ENCODE measurements around the gene ARHGAP33. TPM values are rescaled to one million over a fixed set of nuclear protein-coding genes. Genes with fewer than 3 reads are reported as not detected.

The ARHGAP33 gene
- total RNA-seq, 1 experiment from 2014 or later = 27.0 TPM

DNA sequence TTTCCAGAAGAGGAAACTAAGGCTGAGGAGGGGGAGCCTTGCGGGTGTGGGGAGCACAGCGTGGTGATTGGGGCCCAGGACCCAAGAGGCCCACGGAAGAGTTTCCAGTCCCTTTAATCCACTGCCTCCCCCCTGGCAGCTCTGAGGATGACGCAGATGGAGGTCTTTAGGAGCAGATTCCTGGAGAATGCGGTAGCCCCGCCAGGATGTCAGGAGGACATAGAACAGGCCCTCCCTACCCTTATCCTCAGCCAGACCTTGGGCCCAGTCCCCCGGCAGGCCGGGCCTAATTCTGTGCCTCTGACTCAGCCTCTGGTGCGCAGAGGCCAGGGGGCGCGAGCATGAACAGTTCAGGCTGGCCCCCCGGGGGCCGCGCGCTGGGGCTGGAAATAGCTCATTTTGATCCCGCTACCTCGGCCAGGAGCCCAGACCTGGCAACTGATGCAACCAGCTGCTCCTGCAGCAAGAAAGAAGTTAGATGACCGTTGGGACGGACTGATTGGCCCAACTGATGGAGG is 18.1 kb upstream of the ARHGAP33 start:
- BruUV-seq (replicated peaks) = no TSS peak
- Mint-ChIP-seq H3K9me3 (ENCODE audit: low read depth, unreplicated experiment) (no peaks in the 10 kb centered on the region), H3K36me3 (ENCODE audit: insufficient read depth, unreplicated experiment) (peaks cover 72% of the 10 kb centered on the region), H3K4me3 (ENCODE audit: low read depth, unreplicated experiment) (peak overlapping the region; percentile 99), H3K4me1 (ENCODE audit: low read depth, unreplicated experiment) (peaks cover 11% of the 10 kb centered on the region), H3K27me3 (ENCODE audit: unreplicated experiment) (no peaks in the 10 kb centered on the region), H3K27ac (ENCODE audit: unreplicated experiment) (peak overlapping the region; percentile 100)
- TF ChIP-seq, protein P1, sequence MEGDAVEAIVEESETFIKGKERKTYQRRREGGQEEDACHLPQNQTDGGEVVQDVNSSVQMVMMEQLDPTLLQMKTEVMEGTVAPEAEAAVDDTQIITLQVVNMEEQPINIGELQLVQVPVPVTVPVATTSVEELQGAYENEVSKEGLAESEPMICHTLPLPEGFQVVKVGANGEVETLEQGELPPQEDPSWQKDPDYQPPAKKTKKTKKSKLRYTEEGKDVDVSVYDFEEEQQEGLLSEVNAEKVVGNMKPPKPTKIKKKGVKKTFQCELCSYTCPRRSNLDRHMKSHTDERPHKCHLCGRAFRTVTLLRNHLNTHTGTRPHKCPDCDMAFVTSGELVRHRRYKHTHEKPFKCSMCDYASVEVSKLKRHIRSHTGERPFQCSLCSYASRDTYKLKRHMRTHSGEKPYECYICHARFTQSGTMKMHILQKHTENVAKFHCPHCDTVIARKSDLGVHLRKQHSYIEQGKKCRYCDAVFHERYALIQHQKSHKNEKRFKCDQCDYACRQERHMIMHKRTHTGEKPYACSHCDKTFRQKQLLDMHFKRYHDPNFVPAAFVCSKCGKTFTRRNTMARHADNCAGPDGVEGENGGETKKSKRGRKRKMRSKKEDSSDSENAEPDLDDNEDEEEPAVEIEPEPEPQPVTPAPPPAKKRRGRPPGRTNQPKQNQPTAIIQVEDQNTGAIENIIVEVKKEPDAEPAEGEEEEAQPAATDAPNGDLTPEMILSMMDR (IDR thresholded peaks at IDR 0.05; ENCODE audit: unreplicated experiment) = no peak
- CTCF ChIA-PET = no interaction called here
- peak; percentile 43 for DNase-seq
- intact Hi-C loops (cut with micrococcal nuclease; ENCODE audit: unreplicated experiment) = no loop called here

DNA sequence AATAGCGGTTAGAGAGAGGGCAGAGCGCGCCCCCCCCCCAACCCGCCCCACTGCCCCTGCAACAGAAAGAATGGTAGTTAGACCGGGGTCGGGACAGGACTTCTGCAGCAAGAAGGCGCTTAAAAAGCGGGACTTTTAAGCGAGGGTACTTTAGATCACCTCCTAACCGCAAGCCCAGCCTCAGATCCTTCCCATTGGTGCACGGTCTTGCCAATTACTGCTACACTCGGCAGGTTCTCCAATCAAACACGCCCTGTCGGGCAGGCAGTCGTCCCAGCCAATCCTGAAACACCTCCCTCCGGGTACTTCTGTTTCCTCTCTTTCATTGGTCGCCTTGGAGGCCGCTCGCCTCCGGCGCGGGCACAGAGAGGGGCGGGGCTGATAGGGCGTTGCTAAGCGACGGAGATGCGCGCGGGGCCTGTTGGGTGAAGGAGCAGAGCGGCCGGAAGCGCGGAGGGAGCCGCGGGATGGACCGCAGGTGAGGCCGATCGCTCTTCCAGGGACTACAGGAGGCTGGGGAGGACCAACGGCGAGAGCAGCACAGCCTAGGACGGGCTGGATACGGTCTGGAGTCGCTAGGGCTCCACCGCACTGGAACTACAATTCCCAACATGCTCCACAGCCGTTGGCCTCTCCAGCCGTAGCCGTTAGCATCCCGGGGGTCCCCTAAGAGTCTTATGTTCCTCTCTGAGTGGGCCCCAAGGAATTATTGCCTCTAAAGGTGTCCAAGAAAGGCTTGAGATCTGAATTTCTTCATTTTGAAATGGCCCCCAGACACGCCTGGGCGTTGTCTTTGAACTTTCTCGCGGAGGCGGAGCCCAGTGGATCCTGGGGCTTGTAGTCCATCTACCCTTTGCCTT is 17.4 kb upstream of the ARHGAP33 start, which contains the start of gene PROSER3:
TSS of gene PROSER3 (plus strand) at position 428 of the 860 bp plus-strand sequence. CDS start at position 468, 40 bp downstream.
- TF ChIP-seq, protein P1 (IDR thresholded peaks at IDR 0.05; ENCODE audit: unreplicated experiment) = no peak
- TSS peak; percentile 67 for BruUV-seq (replicated peaks)
- peak within 1 kb of the TSS; percentile 99 for H3K4me3 Mint-ChIP-seq (ENCODE audit: low read depth, unreplicated experiment)
- DNase-seq = peak; percentile 99
- H3K27ac Mint-ChIP-seq (ENCODE audit: unreplicated experiment) = peak within 1 kb of the TSS; percentile 100
- peaks cover 11% of the 10 kb centered on the region for H3K4me1 Mint-ChIP-seq (ENCODE audit: low read depth, unreplicated experiment)
- CTCF ChIA-PET = no interaction called here
- peaks cover 79% of the 10 kb centered on the region for H3K36me3 Mint-ChIP-seq (ENCODE audit: insufficient read depth, unreplicated experiment)
- intact Hi-C loops (cut with micrococcal nuclease; ENCODE audit: unreplicated experiment) = no loop called here
- H3K27me3 Mint-ChIP-seq (ENCODE audit: unreplicated experiment) = no peaks in the 10 kb centered on the region
- no peaks in the 10 kb centered on the region for H3K9me3 Mint-ChIP-seq (ENCODE audit: low read depth, unreplicated experiment)

DNA sequence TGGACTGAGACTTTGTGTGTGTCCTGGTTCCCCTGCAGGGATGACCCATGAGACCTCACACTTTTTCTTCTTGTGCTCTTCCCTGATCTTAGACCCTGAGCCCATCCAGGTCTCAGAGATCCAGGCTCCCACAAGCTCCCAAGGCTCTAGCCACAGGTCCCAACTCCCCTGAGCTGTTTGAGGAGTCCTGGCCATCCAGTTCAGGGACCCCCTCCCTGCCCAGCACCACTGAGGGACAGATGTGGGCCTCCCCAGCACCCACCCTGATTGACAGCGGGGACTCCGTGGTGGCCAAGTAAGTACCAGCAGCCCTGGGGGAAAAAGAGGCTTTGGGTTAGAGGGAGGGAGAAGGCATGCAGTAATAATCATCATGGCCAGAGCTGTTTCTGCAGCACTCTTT is 15.7 kb upstream of the ARHGAP33 start:
- TF ChIP-seq, protein P1 (IDR thresholded peaks at IDR 0.05; ENCODE audit: unreplicated experiment) = no peak
- Mint-ChIP-seq H3K4me1 (ENCODE audit: low read depth, unreplicated experiment) (peaks cover 11% of the 10 kb centered on the region), H3K27me3 (ENCODE audit: unreplicated experiment) (no peaks in the 10 kb centered on the region), H3K36me3 (ENCODE audit: insufficient read depth, unreplicated experiment) (peaks cover 84% of the 10 kb centered on the region), H3K4me3 (ENCODE audit: low read depth, unreplicated experiment) (peak overlapping the region; percentile 99), H3K9me3 (ENCODE audit: low read depth, unreplicated experiment) (no peaks in the 10 kb centered on the region), H3K27ac (ENCODE audit: unreplicated experiment) (no peak overlapping the region)
- DNase-seq = no peak
- BruUV-seq (replicated peaks) = no TSS peak
- intact Hi-C loops (cut with micrococcal nuclease; ENCODE audit: unreplicated experiment) = no loop called here
- CTCF ChIA-PET = no interaction called here

DNA sequence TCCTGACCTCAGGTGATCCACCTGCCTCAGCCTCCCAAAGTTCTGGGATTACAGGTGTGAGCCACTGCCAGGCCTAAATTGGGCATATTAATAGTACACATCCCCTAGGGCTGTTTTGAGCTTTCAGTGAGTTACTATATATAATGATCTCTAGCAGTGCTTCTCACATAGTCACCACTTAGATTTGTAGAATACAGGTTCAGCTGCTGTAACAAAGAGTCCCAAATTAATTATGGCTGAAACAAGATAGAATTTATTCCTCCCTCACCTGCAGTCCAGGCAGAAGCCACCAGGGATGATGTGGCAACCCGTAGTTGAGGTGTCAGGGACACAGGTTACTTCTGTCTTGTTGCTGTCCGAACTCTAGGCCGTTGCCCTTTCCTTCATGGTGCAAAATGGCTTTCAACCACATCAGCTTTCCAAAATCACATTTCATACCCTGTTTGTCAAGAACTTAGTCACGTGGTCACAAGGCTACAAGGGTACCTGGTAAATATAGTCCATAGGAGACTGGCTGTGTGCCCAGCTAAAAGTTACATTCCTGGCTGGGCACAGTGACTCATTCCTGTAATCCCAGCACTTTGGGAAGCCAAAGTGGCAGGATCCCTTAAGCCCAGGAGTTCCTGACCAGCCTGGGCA is 14.5 kb upstream of the ARHGAP33 start:
- H3K27me3 Mint-ChIP-seq (ENCODE audit: unreplicated experiment) = no peaks in the 10 kb centered on the region
- H3K27ac Mint-ChIP-seq (ENCODE audit: unreplicated experiment) = no peak overlapping the region
- CTCF ChIA-PET = no interaction called here
- intact Hi-C loops (cut with micrococcal nuclease; ENCODE audit: unreplicated experiment) = no loop called here
- H3K36me3 Mint-ChIP-seq (ENCODE audit: insufficient read depth, unreplicated experiment) = peaks cover 82% of the 10 kb centered on the region
- no peak overlapping the region for H3K4me3 Mint-ChIP-seq (ENCODE audit: low read depth, unreplicated experiment)
- no peak for DNase-seq
- peaks cover 11% of the 10 kb centered on the region for H3K4me1 Mint-ChIP-seq (ENCODE audit: low read depth, unreplicated experiment)
- TF ChIP-seq, protein P1 (IDR thresholded peaks at IDR 0.05; ENCODE audit: unreplicated experiment) = no peak
- no peaks in the 10 kb centered on the region for H3K9me3 Mint-ChIP-seq (ENCODE audit: low read depth, unreplicated experiment)
- no TSS peak for BruUV-seq (replicated peaks)
